NCI-H774 (cell line): ENCODE results near the gene CAMSAP2.

Experiments used
- DNase-seq: peaks from one replicate; lab custom pipeline; 2025; lab: John Stamatoyannopoulos, UW

Gene CAMSAP2

DNA sequence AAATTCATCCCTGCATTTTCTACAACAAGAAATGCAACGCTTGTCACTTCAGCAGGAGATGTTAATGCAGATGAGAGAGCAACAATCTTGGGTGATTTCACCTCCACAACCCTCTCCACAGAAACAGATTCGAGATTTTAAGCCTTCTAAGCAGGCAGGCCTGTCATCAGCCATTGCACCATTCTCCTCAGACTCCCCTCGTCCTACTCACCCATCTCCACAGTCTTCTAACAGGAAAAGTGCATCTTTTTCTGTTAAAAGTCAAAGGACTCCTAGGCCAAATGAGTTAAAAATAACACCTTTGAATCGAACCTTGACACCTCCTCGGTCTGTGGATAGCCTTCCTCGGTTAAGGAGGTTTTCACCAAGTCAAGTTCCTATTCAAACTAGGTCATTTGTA is 110.7 kb downstream of the CAMSAP2 start:
- no peak for DNase-seq

DNA sequence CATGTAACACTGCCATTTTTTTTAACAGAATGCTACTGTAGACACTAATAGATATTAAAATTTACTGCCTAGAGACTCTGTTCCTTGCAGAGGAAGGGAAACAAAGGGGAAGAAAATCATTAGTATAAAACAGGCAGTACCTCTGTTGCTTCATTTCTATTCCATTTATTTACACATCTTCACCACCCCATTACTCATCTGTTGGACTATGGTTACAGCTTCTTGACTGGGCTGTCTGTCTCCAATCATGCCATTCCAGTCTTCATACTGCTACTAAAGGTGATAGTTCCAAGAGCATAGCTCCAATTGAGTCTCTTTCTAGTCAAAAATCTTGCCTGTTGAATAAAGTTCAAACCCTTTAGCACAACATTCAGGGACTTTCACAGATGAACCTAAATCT is 111.9 kb downstream of the CAMSAP2 start:
- DNase-seq: no peak

DNA sequence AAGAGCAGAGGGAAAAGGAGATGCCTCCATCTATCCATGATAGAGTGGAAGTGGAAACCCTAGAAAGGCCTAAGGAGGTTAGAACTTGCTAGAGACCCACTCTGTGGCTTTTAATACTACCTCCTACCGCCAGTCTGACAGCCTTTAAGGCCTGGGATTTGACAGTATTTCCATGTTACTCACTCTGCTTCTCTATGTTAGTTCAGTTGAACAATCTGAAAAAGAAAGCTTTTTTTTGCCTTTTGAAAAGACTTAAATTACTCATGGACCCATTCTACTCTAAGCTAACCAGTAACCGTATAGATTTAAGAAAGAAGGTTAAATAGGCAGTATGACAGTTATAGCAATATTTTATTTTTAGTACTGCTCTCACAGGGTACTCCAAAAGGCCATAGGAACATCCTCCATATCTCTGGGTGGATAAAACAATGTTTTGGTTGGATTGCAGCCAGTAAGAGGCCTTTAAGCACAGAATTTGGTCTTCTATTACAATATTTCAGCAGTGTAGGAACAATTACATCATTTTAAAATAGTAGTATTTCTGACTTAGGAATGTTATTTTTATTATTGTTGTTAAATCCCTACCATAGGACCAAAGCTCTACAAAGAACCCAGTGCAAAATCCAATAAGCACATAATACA is 118.1 kb downstream of the CAMSAP2 start:
- DNase-seq: no peak

DNA sequence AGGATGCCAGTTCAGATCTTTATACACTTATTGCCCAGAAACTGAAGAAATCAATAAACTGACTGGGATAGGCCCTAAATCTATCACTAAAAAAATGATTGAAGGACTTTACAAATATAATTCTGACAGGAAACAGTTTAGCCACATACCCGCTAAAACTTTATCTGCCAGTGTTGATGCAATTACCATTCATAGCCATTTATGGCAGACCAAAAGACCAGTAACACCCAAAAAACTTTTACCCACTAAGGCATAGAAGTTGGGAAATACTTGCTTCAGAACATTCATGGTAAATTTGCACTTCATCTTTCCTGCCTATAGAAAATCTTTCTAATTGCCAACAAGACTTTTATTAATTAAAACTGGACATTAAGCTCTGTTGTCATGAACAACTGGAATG is 119.1 kb downstream of the CAMSAP2 start:
- DNase-seq: no peak

DNA sequence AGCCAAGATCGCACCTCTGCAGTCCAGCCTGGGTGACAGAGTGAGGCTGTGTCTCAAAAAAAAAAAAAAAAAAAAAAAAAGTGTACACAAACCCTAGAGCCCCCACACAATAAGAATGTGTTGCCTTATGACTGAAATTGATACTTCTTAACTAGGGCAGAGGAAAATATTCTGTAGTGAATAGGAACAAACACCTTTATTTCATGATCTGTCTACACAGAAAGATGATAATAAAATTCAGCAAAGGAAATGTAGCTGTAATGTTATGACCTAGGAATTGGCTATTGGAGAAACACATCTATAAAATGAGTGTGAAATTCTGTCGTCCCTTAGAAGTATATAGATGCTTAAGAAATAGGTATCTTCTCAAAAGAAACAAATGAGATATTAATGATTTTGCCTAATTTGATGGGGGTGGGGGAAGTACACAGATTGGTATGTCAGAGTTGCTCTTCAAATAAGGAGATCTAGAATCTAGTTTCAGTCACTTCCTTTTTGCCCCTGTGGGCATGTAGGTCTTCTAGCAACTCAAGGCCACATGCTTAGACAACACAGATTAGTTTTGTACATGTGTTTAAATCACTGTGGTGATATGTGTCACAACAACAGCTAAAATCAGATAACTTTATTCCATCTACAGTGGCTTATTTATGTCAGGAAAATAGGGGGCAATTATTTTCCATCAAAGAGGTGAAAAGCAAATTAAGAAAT is 123.4 kb downstream of the CAMSAP2 start:
- no peak for DNase-seq

DNA sequence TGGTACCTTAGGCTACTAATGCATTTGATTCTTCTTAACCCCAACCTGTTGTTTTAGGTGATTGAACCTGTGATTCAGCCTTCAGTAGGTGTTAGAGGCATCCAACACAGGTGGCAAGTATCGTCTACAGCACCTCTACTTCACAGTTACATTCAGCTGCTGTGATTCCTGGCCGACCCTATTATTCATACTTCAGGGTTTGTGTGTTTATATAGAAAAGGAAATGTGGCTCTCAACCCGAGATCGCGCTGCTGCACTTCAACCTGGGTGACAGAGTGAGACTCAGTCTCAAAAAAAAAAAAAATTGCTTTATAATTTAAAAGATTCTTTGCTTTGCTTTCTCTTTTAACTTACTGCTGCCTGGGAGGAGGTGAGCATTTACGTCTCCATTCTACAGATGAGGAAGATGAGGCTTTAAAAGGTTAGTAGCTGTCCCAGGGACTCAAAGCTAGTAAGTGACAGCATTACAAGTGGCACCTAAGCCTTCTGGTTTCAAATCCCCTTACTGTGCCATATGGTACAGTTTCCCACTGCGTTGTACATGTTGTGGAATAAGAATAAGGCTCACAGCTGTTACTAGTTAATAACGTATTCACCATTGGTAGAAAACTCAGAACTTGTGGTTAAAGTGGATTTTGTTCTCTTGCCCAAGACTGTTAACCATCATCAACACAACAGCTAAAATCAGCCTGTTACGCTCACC is 124.2 kb downstream of the CAMSAP2 start:
- no peak for DNase-seq

DNA sequence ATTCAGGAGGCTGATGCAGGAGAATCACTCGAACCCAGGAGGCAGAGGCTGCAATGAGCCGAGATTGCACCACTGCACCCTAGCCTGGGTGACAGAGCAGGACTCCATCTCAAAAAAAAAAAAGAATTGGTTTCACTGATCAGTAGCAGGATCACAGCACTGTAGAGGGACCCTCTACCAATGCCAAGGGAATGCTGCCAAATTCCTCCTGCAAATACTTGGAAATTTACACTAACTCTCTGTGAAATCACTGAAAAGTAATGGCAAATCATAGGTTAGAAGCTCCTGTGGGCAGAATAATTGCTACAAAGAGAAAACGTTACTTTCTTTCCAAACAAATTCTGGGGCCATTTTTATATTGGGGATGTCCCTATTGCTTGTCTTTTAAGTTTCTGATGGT is 127.4 kb downstream of the CAMSAP2 start:
- DNase-seq: no peak

DNA sequence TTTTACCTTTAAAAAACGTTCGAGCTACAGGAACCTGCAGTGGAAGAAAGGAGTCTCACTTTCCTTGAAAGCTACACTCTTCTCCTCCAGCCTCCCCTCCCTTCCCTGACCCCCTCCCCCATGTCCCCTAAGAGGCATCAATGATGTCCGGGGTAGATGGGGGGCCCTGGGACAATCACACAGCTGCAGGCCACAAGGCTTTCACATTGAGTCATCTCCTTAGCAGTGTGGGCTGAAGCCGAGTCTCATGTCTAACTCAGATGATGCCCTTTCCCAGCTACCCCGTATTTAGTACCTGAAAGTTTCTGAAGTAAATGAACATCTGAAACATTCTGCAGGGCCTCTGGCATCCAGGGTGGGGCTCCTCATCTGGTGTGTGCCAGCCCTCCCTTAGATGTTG is 127.8 kb downstream of the CAMSAP2 start:
- no peak for DNase-seq

DNA sequence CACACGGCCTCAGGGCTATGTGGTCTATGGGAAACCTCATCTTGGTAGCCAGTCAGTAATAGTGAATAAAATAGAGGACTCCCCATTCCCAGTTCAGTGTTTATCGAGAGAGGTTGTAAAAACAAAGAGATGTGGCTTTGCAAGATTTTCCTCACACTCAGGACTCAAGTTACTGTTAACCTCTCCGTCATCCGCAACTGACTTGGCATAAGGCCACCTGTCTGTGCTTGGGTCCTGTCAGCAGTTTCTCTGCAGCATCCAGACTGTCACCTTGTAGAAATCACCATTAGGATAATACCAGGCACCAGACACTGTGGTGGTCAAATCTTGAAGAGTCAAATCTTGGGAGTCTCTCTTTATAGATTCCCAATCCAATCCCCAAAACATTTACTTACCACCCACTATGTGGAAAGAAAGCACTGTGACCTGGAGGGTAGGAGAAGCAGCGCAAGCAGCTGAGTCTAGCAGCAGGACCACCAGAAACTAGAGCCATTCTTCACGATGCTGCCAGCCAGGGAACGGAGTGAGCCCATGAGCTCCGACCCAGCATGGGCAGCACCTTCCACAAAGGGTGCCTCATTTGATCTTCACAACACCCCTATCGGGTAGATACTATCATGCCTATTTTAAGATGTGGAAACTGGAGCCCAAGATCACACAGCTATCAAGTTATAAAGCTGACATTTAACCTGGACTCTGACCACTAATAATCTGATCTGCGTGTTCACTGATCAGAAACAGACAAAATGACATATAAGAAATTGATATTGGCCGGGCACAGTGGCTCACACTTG is 128.5 kb downstream of the CAMSAP2 start:
- DNase-seq: no peak

DNA sequence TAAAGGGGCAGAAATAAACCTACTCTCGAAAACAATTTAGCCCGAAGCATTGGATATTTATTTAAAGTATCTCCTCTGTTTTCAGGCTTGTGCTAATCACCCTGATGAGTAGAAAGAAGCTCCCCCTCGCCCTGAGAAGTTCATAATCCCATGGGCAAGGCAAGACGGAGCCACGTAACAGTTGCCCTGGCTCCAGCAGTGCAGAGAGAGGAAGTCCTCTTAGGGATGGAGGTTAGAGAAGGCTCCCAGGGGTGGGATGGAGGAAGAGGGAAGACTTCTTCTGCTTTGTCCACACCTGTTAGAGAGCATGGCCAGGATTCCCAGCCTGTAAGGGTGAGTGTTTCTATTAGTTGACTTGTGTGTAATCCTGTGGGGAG is 130.7 kb downstream of the CAMSAP2 start:
- no peak for DNase-seq

DNA sequence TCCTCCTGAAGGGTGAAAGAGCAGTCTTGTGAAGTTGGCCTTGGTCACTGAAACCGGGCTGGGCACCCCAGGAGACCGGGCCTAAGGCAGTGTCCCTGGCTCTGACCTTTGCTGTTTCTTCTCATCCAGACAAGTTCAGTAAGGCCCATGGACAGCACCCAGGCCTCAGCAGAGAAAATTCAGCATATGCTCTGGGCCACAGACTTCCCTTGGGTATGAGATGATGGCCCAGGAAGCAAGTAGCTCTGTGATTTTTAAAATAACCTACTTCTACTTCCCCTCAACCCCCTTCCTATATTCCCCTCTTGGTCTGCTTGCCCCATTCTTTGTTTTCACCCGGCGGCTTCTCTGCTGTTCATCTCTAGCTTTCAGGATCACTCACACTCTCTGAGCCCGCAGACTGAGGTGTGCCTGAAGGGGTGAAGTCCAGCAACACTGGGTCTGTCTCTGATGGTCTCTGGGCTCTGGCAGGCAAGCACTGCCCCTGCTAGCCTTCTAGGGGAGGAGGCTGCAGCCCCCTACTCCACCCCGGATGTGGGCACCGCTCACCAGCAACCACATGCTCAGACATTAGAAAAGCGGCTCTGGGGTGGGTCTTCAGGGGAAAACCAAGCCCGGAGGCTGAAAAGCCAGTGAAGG is 131.2 kb downstream of the CAMSAP2 start:
- DNase-seq: no peak

DNA sequence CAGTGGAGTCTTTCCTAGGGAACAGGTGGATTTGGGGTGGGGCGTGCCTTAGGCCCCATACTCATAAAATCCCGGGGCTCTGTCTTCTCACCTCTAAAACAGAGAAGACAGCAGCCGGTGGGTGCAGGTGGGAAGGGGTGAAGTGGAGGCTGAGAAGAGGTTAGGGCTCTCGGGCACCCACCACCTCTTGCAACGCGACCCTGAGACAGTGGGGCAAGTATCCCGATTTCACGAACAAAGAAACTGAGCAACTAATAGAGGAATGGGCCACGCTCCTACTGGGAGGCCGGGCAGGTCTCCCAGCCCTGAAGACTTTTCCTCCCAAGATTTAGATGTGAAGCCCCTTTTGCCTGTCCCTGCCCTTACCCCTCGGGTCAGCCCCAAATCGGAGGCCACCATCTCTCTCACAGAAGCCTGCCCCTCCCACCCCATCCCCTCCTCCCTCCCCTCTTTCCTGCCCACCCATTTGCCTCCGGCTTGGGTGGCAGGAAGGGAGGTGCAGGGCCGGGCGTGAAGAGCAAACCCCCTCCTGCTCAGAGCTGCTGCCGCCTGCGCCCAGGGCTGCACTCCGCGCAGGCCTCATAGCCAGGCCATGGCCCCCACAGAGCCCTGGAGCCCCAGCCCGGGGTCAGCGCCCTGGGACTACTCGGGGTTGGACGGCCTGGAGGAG is 133.9 kb downstream of the CAMSAP2 start, which contains the start of gene GPR25:
TSS of gene GPR25 (plus strand) at position 536 of the 670 bp plus-strand sequence. CDS start at position 593, 57 bp downstream.
- no peak for DNase-seq

DNA sequence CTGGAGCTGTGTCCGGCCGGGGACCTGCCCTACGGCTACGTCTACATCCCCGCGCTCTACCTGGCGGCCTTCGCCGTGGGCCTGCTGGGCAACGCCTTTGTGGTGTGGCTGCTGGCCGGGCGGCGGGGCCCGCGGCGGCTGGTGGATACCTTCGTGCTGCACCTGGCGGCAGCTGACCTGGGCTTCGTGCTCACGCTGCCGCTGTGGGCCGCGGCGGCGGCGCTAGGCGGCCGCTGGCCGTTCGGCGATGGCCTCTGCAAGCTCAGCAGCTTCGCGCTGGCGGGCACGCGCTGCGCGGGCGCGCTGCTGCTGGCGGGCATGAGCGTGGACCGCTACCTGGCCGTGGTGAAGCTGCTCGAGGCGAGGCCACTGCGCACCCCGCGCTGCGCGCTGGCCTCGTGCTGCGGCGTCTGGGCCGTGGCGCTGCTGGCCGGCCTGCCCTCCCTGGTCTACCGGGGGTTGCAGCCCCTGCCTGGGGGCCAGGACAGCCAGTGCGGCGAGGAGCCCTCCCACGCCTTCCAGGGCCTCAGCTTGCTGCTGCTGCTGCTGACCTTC is 134.5 kb downstream of the CAMSAP2 start:
- peak; percentile 33 for DNase-seq

DNA sequence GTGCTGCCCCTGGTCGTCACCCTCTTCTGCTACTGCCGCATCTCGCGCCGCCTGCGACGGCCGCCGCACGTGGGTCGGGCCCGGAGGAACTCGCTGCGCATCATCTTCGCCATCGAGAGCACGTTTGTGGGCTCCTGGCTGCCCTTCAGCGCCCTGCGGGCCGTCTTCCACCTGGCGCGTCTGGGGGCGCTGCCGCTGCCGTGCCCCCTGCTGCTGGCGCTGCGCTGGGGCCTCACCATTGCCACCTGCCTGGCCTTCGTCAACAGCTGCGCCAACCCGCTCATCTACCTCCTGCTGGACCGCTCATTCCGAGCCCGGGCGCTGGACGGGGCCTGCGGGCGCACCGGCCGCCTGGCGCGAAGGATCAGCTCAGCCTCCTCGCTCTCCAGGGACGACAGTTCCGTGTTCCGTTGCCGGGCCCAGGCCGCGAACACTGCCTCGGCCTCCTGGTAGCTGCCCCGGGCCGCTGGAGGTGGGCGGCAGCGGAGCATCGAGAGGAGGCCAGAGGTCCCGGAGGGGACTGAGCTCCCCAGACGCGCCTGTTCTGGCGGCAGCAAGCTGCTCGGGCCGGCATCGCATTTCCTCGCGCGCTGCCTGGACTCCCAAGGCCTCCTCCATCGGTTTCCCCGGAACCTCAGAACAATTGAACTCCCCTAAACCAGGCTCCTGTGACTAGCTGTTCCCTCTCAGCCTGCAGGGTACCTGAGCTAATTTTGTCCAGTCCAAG is 135.1 kb downstream of the CAMSAP2 start:
- DNase-seq: no peak

DNA sequence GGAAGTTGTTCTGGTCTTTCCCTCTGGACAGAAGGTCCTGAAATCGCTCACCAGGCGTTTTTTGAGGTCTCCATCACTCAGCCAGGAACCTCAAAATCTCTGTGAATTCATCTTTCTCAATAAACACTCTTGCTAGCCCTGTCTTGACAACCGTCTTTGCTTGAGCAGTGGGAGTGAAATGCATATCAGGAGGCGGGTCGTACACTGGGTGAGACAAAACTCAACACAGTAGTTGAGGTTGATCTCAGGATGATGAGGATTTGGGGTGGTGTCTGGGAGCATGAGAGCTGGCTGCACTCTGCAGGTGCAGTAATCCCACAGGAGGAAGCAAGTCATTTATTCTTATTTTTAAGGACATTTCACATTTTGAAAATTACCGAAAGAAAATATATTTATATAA is 136.0 kb downstream of the CAMSAP2 start:
- no peak for DNase-seq

DNA sequence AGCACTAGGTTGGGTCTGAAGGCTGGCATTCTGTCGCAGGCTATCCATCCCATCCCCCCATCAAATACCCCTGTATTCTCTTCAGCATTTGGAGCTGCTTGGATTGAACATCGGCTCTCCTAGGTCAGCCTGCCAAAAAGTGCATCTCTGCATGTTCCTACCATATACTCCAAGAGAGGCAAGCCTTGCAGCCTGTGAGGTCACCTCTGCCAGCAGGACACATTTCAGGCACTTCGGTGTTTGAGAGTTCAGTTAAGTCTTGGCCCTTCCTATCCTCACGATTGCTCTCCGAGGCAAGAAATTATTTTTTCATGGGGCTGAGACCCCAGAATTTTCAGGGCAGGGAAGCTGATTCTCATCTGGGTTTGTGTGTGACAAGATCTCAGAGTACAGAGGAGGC is 136.7 kb downstream of the CAMSAP2 start:
- DNase-seq: no peak

DNA sequence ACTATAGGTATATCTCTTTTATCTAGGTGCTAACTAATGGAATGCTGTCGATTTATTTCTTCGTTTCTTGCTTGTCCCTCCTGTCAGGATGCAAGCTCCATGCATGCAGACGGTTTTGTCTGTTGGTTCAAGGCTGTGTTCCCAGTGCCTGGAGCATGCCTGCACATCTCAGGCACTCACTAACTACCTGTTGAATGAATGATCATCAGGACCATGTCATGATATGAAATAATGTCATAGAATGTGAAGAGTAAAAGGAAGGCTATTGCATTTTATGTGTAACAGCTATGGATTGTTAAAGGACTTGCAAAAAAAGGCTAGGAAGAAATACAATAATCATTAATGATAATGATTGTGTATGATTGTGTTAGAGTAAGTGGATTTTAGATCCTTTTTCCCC is 138.3 kb downstream of the CAMSAP2 start:
- no peak for DNase-seq

DNA sequence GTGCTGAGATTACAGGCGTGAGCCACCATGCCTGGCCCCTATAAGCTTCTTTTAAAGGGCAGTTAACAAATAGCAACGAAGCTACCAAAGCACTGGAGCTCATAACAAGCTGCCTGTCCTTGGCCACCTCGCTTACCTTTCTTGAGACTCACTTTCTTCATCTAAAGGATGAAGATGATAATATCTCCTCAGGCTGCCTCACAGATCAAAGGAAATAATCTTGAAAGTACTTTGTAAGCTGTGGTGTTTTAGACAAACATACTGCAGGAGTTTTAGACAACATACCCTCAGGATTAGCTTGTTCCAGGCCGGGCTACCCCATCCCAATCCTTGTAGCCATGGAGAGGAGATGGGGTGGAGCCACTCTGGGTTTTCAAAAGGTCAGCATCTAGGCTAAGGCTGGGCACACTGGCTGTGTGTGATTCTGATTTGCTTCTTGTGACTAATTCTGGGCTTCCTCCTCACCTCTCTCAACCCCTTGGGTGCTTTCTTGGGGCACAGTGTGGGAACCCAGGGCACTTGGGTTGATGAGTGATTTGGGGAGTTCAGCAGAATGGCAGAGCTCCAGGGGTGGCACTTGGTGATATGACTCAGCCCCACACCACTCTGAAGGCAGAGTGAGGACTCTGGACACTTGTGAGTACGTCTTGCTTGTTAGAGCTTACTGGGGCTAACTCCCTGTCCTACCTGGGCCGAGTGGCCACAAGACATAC is 139.3 kb downstream of the CAMSAP2 start:
- DNase-seq: no peak

DNA sequence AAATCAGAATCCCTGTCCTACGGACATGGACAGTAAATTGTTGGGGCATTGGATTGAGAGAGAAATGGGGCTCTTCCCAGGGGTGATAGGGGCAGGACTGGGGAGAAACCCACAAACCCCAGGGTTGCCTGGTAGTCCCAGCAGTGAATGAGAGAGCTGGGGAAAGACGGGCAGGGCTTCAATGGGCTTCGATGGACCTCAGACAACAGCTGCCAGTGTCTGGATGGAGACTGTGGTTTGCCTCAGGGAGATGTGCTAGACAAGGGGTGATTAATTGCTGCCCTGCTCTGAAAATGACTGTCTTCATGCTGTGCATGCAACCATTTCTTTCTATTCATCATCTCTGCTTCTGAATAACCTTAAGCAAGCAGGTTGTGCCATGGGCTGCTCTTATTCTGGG is 141.5 kb downstream of the CAMSAP2 start:
- DNase-seq: no peak

DNA sequence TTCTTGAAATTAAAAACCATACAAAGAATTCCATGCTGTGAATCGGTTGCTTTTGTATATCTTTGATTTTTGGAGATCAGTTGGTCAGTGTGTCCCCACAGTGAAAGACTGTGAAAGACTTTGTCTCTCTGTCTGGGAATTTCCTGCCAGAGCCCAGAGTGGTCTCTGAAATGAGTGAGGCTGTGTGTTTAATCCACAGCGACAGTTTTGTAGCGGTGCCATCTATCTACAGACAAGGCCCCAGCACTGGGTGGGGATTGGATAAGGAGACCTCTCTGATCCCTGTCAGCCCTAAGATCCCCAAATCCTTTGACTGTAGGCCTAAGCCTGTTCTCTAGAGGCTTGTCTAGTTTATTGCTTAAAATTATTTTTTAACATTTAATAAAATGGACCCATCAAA is 144.4 kb downstream of the CAMSAP2 start:
- no peak for DNase-seq
